ENCODE measurements around the gene MBOAT7. TPM values are rescaled to one million over a fixed set of nuclear protein-coding genes. Genes with fewer than 3 reads are reported as not detected.

The MBOAT7 gene
- total RNA-seq, 1 donor from 2014 or later = 60.6 TPM

GRCh38 chr19:54168174-54168917, 21.0 kb downstream of the MBOAT7 start:
- intact Hi-C loops (cut with micrococcal nuclease) = loop anchor here (1.0 kb wide), 3 partner anchors 23 to 98 kb away; partner anchors contain the start of gene TSEN34

GRCh38 chr19:54165222-54165621, 24.2 kb downstream of the MBOAT7 start:
- intact Hi-C loops (cut with micrococcal nuclease) = no loop called here

DNA sequence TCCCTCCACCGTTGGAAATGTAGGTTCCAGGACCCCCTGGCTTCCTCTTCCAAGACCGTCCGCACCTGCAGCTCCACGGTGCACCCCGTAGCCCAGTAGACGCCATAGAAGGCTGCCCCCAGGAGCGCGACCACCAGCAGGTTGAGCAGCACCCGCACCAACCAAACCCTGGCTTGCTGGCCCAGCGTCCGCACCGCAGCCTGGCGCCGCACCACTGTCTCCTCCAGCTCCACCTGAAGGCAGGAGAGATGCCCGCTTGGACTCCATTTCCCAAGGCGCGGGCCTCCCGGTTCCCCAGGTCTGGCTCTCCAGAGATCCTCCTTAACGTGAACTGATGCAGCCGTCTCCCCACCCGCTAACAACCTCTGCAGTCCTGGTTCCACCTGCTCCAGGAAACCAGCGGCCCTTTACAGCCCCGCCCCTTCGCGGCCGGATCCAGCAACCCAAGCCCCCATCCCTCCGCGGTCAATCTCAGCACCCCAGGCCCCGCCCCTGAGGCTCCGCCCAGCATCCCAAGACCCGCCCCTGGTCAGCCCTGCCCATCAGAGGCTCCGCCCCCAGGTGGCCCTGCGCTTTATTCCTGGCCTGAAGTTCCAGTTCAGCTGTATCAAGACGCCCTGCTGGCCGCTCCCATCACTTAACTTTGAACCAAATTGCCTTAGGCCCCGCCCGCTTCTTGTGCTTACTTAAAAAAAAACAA, 24.9 kb downstream of the MBOAT7 start:
- intact Hi-C loops (cut with micrococcal nuclease) = no loop called here

DNA sequence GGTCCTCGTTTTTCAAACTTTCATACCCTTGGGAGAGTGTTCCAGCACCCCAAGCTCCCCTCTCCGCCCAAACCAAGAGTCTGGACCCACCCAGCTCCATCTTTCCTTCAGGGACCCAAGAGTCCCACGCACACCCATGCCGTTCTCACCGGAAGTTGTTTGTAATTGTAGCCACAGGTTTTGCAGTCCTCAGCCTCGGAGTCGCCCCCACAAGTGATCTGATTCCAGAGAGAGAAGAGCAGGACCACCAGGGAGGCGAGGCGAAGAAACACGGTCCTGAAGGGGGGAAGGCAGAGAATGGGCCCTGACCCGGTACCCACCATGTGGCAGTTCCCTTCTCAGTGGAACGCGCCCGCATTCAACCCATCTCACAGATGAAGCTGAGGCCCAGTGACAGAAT, 26.5 kb downstream of the MBOAT7 start:
- intact Hi-C loops (cut with micrococcal nuclease) = loop anchor here (1.0 to 2.0 kb wide), 2 partner anchors 286 to 918 kb away; partner anchors contain the start of gene LENG8

DNA sequence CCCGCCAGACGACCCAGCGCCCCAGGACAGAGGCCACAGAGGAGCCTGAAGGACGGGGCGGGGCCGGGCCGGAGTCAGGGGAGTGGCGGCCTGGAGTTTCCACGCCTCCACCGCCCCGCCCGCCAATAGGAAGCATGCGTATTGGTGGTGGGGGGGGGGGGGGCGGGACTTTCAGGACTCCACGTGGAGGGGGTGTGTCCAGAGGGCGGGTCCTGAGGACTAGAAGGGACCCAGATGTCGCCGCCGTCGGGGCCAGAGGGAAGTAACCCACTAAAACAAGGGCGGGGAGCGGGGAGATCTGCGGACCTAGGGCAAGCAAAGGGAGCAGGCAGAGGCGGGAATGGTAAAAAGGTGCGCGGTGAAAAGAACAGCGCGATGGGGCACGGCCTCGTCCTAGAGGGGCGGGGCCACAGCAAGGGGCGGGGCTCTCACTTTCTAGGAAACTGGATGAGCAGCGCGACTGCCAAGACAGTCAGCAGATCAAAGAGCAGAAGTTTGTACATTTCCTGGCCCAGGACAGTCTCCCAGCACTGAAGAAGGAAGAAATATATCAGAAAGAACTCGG, 27.1 kb downstream of the MBOAT7 start:
- intact Hi-C loops (cut with micrococcal nuclease) = loop anchor here (1.0 to 2.0 kb wide), 2 partner anchors 287 to 918 kb away; partner anchors contain the start of gene LENG8

- intact Hi-C loops (cut with micrococcal nuclease) = no loop called here
These were observed 28.5 kb downstream of the MBOAT7 start for GRCh38 chr19:54160854-54161253.

DNA sequence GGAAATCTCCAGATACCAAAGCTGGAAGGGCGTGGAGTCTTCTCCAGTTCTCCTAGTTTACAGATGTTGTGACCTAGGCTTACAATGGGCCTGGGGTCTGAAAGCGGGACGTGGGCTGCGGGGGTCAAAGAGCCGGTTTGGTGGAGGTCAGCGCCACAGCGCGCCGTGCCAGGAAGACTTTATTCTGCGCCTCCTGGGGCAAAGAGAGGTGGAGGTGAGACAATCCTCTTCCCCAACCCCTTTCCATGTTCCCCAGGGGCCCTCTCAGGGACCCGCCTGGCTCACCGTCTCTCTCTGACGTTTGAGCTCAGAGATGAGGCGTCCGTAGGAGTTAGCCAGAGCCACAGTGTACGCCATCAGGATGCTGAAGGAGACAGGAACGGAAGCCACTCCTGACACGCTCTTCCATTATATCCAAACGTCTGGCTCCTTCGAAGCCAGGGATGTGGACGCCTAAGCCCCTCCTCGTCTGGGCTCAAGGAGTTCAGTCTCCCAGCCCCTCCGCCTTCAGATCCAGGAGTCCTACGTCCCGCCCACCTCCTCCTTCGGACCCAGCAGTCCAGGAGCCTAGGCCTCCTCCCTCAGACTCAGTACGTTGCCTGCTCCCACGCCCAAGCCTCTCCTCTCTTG, 29.1 kb downstream of the MBOAT7 start:
- intact Hi-C loops (cut with micrococcal nuclease) = no loop called here

- intact Hi-C loops (cut with micrococcal nuclease) = loop anchor here (1.0 to 2.0 kb wide), 12 partner anchors 22 to 1981 kb away; partner anchors contain the start of genes CNOT3, KMT5C, LENG8 and NDUFA3
These were observed 29.8 kb downstream of the MBOAT7 start, which contains the start of gene LENG1 for GRCh38 chr19:54159352-54160181. Gene LENG1 (minus strand): TSS chr19:54159721. CDS start chr19:54159695, 26 bp downstream.

DNA sequence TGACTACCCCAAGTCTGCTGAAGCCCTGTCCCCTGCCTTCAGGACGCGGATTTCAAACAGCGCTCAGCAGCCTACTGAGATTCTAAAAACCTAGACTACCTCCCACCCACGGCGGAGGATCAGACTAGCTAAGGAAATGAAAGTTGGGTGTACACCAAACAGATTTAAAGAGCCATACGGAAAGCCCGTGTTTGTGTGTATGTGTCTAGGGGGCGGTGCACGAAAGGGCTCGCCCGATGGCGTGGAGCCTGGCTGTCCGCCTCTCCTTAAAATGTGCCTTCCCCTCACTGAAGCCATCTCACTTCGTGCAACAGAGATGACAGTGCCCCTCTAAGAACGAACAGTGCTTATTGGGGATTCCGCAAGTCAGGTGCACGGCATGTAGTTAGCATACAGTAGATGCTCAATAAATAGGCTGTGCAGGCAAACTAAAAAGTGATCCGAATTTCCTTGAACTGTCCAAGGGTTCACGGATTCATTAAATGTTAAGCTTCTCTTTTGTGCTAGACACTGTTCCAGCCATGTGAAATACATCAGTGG, 30.5 kb downstream of the MBOAT7 start:
- intact Hi-C loops (cut with micrococcal nuclease) = loop anchor here (1.0 to 2.0 kb wide), 12 partner anchors 22 to 1981 kb away; partner anchors contain the start of genes CNOT3, KMT5C, LENG8 and NDUFA3

- intact Hi-C loops (cut with micrococcal nuclease) = no loop called here
These were observed 32.4 kb downstream of the MBOAT7 start for GRCh38 chr19:54156953-54157352.

- intact Hi-C loops (cut with micrococcal nuclease) = no loop called here
These were observed 32.9 kb downstream of the MBOAT7 start for GRCh38 chr19:54156490-54156889.

- intact Hi-C loops (cut with micrococcal nuclease) = no loop called here
These were observed 33.7 kb downstream of the MBOAT7 start for GRCh38 chr19:54155694-54156093.

GRCh38 chr19:54154603-54155345, 34.6 kb downstream of the MBOAT7 start:
- intact Hi-C loops (cut with micrococcal nuclease) = no loop called here

DNA sequence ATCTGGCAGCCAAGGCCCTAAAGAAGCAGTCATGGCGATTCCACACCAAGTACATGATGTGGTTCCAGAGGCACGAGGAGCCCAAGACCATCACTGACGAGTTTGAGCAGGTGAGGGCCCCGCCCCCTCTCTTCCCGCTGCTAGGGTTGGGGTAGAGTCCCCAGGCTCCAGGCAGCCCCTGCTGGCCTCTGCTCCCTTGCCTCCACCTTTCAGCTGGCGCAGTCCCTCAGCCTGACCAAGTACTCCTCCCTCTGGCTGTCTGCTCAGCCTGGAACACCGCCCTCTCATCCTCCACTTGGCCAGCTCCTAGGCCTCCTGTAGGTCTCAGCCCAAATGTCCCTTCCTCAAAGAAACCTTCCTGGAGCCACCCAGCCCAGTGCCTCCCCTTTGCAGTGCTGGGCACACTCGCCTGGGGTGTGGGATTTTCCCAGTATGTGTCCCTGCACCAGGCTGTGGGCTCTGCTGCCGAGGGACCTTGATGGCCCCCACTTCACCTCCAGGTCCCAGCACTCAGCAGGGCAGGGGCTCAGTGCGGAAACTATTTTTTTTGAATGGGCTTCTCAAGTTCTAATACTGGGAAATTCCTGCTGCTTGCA, 35.6 kb downstream of the MBOAT7 start:
- intact Hi-C loops (cut with micrococcal nuclease) = no loop called here

- intact Hi-C loops (cut with micrococcal nuclease) = no loop called here
These were observed 36.4 kb downstream of the MBOAT7 start for GRCh38 chr19:54152878-54153524.

GRCh38 chr19:54152267-54152666, 37.1 kb downstream of the MBOAT7 start:
- intact Hi-C loops (cut with micrococcal nuclease) = no loop called here

- intact Hi-C loops (cut with micrococcal nuclease) = no loop called here
These were observed 37.9 kb downstream of the MBOAT7 start for GRCh38 chr19:54151362-54152035.

Measured in T-helper 1 cell treated with Interleukin-12 subunit alpha and Interleukin-12 subunit beta and Interleukin-4 antibody, amounts not matched to agents 30 ng/mL and 1 ng/mL, for 36 hours (primary cell).